HG03175 (cell line): Measurements from ENCODE around the gene ZNF791.
"Not testable (repeated sequence)": the region's sequence is repeated elsewhere in the genome, so short reads cannot be mapped to it uniquely, and the experiment has no call there.

ENCODE experiments used
- ATAC-seq: cut with Tn5 transposase; IDR thresholded peaks from one replicate; pipeline ENCODE4 v1.9.1; 2021; ENCODE audit warnings: mild to moderate bottlenecking, moderate library complexity; ENCODE audit not compliant: unreplicated experiment

Gene ZNF791

DNA sequence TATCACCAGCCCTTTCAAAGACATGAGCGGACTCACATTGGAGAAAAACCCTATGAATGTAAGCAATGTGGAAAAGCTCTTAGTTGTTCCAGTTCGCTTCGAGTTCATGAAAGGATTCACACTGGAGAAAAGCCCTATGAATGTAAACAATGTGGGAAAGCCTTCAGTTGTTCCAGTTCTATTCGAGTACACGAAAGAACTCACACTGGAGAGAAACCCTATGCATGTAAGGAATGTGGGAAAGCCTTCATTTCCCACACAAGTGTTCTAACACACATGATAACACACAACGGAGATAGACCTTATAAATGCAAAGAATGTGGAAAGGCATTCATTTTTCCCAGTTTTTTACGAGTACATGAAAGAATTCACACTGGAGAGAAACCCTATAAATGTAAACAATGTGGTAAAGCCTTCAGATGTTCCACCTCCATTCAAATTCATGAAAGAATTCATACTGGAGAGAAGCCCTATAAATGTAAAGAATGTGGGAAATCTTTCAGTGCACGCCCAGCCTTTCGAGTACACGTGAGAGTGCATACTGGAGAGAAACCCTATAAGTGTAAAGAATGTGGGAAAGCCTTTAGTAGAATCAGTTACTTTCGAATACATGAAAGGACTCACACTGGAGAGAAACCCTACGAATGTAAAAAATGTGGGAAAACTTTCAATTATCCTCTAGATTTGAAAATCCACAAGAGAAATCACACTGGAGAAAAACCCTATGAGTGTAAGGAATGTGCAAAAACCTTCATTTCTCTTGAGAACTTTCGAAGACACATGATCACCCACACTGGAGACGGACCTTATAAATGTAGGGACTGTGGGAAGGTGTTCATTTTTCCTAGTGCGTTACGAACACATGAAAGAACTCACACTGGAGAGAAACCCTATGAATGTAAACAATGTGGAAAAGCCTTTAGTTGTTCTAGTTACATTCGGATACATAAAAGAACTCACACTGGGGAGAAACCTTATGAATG, 17.6 kb downstream of the ZNF791 start:
- ATAC-seq, result no peak

DNA sequence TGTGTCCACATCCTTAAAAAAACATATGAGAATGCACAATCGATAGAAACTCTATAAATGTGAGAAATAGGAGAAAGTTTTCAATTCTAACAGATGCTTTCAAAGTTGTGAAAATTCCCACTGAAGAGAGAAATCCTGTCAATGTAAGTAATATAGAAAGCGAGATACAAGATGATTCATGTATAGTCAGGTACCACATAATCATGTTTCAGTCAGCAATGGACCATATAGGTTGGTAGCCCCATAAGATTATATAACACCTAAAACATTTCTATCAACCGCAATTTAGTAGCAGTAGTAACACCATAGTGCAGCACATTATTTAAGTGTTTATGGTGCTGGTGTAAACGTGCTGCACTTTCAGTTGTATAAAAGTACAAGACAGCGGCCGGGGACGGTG, 18.5 kb downstream of the ZNF791 start:
- no peak for ATAC-seq

- ATAC-seq, result no peak
Measured at GRCh38 chr19:12636631-12637030, 25.9 kb downstream of the ZNF791 start.

DNA sequence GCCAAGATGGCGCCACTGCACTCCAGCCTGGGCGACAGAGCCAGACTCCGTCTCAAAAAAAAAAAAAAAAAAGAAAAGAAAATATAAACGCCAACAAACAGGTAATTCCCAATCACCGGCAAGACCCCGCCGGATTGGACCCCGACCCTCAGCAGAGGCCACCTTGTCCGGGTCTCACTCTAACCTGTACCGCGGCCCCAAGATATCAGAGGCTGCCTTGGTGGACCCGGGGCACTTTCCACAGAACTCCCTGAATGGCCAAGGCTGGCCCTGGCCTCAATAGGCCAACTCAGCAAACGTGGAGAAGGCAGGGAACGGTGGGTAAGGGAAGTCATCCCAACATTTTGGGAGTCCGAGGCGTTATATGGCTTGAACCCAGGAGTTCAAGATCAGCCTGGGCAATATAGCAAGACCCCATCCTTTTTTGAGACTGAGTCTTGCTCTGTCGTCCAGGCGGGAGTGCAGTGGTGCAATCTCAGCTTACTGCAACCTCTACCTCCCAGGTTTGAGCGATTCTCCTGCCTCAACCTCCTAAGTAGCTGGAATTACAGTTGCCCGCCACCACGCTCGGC, 28.0 kb downstream of the ZNF791 start:
- no peak for ATAC-seq

DNA sequence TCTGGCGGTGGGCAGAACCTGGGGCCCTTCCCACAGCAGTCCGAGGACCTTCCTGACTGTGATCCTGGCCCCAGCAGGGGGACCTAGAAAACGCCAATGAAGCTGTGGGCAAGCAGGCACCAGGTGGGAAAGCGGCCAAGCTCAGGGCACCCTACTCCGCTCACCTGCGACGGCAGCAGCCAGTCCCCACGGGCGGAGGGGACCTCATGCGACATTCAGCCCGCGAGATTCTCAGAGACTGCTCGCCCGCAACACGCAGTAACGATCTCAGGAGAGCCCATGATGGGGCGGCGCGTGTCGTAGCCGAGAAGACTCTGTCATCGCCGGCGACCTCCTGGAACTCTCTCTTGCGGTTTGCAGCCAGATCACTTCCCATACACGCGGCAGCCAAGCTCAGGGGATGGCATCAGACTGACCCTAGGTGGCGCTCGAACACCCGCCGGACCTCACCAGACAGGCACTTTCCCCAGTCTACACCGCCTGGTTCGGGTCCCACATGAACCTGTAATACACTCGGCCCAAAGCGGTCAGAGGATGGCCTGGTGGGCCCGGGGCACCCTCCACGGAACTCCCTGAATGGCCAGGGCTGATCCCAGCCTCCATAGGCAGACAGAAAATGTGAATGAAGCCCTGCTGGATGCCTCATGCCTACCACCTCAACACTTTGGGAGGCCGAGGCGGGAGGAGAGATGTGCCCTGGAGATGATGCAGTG, 29.3 kb downstream of the ZNF791 start:
- peak; percentile 52 for ATAC-seq

DNA sequence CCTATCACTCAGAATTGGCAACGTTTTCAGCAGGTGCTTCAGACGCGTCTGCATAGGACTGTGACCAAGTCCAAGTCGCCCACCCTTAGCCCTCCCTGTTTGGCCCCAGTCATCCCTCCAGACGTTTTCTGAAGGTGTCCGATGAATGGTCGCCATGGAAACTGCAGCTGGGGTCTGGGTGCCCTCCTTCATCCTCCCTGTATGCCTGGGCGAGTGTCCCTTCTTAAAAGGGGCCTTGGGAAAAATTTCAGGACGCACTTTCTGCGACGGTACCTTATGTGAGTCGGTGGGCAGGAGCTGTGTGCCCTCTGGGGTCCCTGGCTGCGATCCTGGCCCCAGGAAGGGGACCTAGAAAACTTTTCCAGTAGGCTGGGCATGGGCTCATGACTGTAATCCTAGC, 30.7 kb downstream of the ZNF791 start:
- no peak for ATAC-seq

DNA sequence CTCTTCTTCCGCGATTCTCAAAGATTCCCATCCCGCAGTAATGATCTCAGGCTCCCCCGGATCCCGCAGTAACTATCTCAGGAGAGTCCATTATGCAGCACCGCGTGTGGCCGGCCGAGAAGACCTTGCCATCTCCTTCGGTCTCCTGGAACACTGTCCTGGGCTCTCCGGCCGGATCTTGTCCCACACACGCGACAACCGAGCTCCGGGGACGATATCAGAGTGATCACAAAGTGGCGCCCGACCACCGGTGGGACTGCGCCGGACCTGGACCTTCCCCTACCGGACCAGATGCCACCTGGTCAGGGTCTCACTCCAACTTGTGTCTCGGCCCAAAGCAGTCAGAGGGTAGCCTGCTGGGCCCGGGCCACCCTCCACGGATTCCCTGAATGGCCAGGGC, 31.8 kb downstream of the ZNF791 start:
- ATAC-seq, result no peak

DNA sequence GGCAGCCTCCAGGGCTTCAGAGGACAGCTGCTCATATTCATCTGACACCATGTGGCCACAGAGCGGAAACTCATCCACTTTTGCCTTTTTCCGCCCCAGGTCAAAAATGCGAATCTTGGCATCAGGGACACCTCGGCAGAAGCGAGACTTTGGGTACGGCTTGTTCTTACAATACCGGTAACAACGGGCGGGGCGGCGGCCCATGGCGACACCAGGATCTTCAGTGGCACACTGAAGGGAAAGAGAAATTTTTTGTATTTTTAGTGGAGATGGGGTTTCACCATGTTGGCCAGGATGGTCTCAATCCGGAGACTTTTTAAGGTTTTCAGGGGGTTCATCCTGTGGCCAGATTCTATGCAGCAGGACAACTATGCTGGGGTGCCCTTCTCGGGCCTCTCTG, 33.0 kb downstream of the ZNF791 start:
- ATAC-seq, result not testable (repeated sequence)

- ATAC-seq, result no peak
Measured at GRCh38 chr19:12646551-12646950, 35.8 kb downstream of the ZNF791 start.

- ATAC-seq, result no peak
Measured at GRCh38 chr19:12647047-12647446, 36.3 kb downstream of the ZNF791 start.

DNA sequence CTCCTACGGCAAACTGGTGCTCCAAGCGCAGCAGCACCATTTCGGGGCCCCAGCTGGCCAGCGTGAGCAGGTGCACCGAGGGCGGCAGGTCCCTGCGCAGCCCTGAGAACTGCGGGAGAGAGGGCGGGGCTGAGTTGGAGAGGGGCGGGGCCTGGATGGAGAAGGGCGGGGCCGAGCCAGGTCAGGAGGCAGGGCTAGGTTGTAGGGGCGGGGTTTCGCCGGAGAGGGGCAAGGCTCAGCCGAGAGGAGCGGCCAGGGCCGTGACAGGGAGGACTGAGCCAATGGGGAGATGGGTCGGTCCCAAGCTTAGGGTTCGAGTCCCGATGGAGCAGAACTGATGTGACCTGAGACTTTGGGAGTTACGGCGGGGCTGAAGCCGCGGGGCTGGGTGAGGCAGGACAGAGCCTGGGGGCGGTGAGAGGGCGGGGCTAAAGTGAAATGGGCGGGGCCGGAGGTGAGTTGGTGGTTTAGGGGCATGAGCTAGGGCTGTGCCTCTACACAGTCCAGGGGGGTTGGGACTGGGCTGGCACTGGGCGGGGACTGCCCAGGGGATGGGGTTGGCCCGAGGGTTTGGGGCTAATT, 36.9 kb downstream of the ZNF791 start:
- ATAC-seq, result no peak

DNA sequence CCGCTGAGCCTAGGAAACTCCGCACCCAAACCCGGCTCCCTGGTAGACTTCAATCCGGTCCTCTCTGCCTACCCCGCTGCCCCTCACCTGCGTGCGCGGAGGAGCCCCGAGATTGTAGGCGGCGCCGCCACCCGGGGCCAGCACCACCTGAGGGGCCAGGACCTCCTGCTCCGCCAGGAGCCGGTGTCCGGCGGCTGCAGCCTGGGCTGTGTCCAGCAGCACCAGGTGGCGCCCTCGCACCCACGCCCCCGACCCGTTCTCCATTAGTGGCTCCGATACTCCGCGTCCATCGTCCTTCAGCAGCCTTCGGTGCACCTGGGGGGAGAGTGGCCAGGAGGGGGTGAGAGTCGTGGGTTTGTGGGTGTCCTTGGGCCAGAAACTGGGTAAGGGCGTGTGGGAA, 37.4 kb downstream of the ZNF791 start:
- ATAC-seq, result no peak

GRCh38 chr19:12649941-12650340, 39.2 kb downstream of the ZNF791 start:
- no peak for ATAC-seq

DNA sequence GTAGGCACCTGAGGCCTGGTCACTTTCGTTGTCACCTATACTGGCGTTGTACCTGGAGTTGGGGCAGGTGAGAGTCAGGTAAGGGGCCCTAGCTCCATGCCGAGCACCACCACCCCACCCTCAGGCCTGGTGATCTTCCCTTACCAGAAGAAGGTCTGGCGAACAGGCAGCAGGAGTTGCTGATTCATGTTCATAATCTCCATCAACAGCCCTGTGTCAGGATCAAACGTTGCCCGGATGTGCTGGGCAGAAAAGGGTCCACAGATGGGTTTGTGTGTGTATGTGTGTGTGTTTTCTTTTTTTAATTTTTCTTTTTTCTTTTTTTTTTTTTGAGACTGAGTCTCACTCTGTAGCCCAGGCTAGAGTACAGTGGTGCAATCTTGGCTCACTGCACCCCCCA, 41.5 kb downstream of the ZNF791 start:
- no peak for ATAC-seq

DNA sequence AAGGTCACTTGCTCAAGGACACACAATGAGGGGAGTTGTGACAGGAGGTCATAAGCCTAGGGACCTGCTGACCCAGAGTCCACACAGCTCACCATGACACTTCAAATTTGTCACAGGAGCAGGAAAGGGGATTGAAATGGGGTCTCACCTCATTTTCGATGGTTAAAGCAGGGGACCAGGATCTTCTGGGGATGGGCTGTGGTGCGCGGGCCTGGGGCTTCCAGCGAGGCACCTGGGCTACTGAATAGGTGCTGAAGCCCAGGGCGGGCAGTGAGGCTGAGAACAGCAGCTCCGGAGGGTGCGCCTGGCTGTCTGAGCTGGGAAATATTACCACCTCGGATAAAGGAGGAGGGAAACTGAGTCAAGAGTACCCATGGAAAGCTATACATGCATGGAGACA, 44.8 kb downstream of the ZNF791 start:
- no peak for ATAC-seq

- ATAC-seq, result no peak
Measured at GRCh38 chr19:12656899-12657571, 46.3 kb downstream of the ZNF791 start.

GRCh38 chr19:12657966-12658365, 47.2 kb downstream of the ZNF791 start:
- no peak for ATAC-seq

DNA sequence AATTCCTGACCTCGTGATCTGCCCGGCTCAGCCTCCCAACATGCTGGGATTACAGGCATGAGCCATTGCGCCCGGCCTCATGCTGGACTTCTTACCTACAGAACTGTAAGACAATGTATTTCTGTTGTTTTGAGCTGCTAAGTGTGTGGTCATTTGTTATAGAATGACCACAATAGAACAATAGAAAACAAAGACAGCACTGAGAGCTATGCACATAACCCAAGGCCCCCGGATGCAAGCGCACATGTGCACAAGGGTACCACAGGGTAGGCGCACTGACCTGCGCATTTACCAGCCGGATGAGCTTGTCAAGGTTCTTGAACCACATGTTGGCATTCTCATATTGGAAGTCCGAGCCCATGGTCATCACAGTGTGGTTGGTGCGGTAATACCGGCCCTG, 50.3 kb downstream of the ZNF791 start:
- ATAC-seq, result no peak

GRCh38 chr19:12664406-12665280, 53.9 kb downstream of the ZNF791 start:
- no peak for ATAC-seq

DNA sequence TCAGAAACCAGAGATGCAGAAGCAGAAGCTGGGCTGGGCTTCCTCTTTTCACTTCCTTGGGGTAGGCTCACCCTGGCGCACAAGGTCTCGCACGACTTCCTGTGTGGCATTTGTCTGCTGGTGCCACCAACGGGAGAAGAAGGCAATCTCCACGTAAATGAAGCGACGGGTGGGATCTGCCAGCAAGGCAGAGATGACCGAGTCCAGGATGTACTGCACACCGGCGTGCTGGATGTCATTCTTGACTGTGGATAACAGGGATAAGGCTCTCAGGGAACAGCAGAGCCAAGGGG, 54.5 kb downstream of the ZNF791 start:
- peak; percentile 36 for ATAC-seq
